Activated CD4-positive, alpha-beta T cell treated with anti-CD3 and anti-CD28 coated beads for 36 hours (primary cell): ENCODE results near the gene NTM. TPM values are rescaled to one million over a fixed set of nuclear protein-coding genes. Genes with fewer than 3 reads are reported as not detected.

Source experiments
- ATAC-seq: fragments of 200-7000 bp; cut with Tn5 transposase; one replicate; pipeline ENCODE4 v1.10.0; 2021; ENCODE audit warnings: mild to moderate bottlenecking, moderate library complexity
- CTCF ChIA-PET: fragments of 350-600 bp; sonication (Branson Sonifier 250); formaldehyde crosslinking; loops from one replicate; lab custom pipeline; 2021; ENCODE audit warnings: antibody characterized with exemption; lab: Charles Lee
- POLR2A ChIA-PET: fragments of 350-600 bp; sonication (Branson Sonifier 250); formaldehyde crosslinking; loops from one replicate; lab custom pipeline; 2021; ENCODE audit warnings: antibody characterized with exemption, inconsistent platforms; lab: Charles Lee
- DNase-seq: peaks from one replicate; pipeline ENCODE4 v3.0.0-alpha.2; 2020
- H3K27ac Mint-ChIP-seq: one replicate; pipeline ENCODE4 v1.8.0; 2021; ENCODE audit warnings: mixed read lengths
- H3K27me3 Mint-ChIP-seq: one replicate; pipeline ENCODE4 v1.8.0; 2021; ENCODE audit warnings: mixed read lengths
- H3K36me3 Mint-ChIP-seq: one replicate; pipeline ENCODE4 v1.8.0; 2021; ENCODE audit warnings: low read depth, mixed read lengths
- H3K4me1 Mint-ChIP-seq: one replicate; pipeline ENCODE4 v1.8.0; 2021; ENCODE audit warnings: mixed read lengths
- H3K4me3 Mint-ChIP-seq: one replicate; pipeline ENCODE4 v1.8.0; 2021; ENCODE audit warnings: mild to moderate bottlenecking, moderate library complexity, mixed read lengths
- H3K9me3 Mint-ChIP-seq: one replicate; pipeline ENCODE4 v1.8.0; 2021; ENCODE audit warnings: low read depth, mixed read lengths
- intact Hi-C, 2 experiments: fragments of 100-400 bp; cut with DNase I in 1 of 2; cut with micrococcal nuclease in 1 of 2; formaldehyde crosslinking; loops; one replicate each; pipeline versions ENCODE4 v1.14.2 to v1.15.1; 2022 to 2024; cut with DNase I, micrococcal nuclease
- total RNA-seq, 2 experiments: library from RNA; stranded (reverse); gene quantifications; one replicate each; pipeline ENCODE4 v1.2.3, GENCODE V29; 2021

The NTM gene
- total RNA-seq, 2 experiments from 2014 or later = not detected

DNA sequence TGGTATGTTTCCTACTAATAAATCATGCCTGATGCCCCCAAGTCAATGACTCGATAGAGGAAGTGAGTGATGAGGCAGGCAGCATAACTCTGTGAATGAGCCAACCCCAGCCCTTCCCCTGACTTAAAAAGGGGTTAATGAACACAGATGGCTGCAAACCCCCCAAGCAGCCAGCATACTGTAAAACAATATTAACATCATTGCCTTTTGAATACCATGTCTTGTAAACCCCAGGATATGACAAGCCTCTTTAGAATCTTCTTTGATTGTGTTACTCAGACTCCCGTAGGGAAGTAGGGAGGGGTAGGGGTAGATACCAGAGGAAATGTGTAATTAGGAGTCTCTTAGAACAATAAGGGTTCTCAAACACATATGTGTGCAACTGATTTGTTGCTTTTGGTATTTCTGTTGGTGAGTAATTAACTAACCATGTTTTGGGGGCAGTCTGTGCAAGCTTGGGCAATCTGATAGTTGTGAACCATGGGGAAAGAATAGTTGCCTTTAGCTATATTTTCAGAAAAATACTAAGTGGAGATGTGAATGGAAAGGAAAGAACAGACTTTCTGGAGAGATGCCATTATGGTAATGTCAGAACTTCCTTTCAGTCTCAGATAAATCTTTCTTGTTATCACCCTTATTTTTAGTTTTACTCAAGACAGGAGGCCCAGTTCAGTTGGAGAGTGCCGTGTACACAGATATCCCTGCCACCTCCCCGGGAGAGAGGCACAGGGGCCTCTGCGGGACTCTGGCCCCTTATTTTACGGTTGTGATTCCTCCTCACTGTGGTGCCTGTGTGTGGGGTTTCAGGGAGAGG is 701.8 kb downstream of the NTM start:
- CTCF ChIA-PET = interaction anchor here (0.7 to 0.9 kb wide), 2 partner anchors 10 to 403 kb away, joined by 3 read pairs; no protein-coding TSS in a partner anchor
- H3K36me3 Mint-ChIP-seq = no peaks in the 10 kb centered on the region
- POLR2A ChIA-PET = no interaction called here
- no peak overlapping the region for H3K4me3 Mint-ChIP-seq
- H3K9me3 Mint-ChIP-seq = peaks cover 13% of the 10 kb centered on the region
- H3K27me3 Mint-ChIP-seq = no peaks in the 10 kb centered on the region
- no peak for ATAC-seq
- DNase-seq = no peak
- intact Hi-C loops = no loop called here
- no peaks in the 10 kb centered on the region for H3K4me1 Mint-ChIP-seq
- H3K27ac Mint-ChIP-seq = no peak overlapping the region

DNA sequence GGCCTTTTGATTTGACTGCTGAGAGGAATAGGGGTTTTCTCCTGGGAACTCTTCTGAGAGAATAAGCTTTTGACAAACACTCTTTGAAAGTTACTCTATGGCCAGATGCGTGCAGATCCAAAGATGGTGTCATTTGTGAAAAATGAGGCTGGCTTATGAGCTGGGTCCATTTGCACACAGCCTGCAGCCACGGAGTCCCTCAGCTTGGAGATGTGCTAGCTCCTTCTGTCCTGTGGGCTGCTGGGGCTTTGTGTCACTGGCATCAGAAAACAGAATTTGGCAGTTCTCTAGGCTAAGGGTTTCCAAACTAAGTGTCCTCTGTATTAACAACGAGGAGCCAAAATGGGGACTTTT is 702.4 kb downstream of the NTM start:
- Mint-ChIP-seq H3K9me3 (peaks cover 13% of the 10 kb centered on the region), H3K27ac (no peak overlapping the region)
- intact Hi-C loops = no loop called here

DNA sequence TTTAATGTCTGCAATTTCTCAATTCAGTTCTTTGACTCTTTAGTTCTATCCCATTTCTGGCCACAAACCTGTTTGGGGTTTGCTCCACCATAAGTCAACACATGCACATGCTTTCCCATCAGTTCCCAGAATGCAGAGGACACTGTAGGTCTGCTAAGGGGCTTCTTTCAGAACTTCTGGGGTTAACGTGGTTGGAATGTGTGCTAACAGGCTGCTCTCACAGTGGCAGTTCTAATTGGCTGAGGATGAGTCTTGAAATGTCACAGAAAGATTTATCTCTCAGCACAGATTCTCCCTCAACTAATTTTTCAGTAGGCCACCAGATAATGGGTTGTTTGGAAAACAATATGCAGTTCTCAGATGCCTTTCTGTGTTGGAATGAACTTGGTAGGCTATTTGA is 703.4 kb downstream of the NTM start:
- POLR2A ChIA-PET = no interaction called here
- H3K36me3 Mint-ChIP-seq = no peaks in the 10 kb centered on the region
- no peak overlapping the region for H3K27ac Mint-ChIP-seq
- H3K27me3 Mint-ChIP-seq = no peaks in the 10 kb centered on the region
- peaks cover 12% of the 10 kb centered on the region for H3K9me3 Mint-ChIP-seq
- DNase-seq (no peak), ATAC-seq (no peak)
- no peaks in the 10 kb centered on the region for H3K4me1 Mint-ChIP-seq
- CTCF ChIA-PET = interaction anchor here (0.6 kb wide), 1 partner anchor 495 kb away, joined by 3 read pairs; no protein-coding TSS in a partner anchor
- no peak overlapping the region for H3K4me3 Mint-ChIP-seq
- intact Hi-C loops = no loop called here

More for the DNA sequence above, 702.4 kb downstream of the NTM start:
- ATAC-seq = no peak
- POLR2A ChIA-PET = no interaction called here
- H3K36me3 Mint-ChIP-seq = no peaks in the 10 kb centered on the region
- CTCF ChIA-PET = interaction anchor here (0.6 to 0.7 kb wide), 2 partner anchors 9 kb away, joined by 3 to 4 read pairs; no protein-coding TSS in a partner anchor
- no peaks in the 10 kb centered on the region for H3K27me3 Mint-ChIP-seq
- no peaks in the 10 kb centered on the region for H3K4me1 Mint-ChIP-seq
- no peak for DNase-seq
- no peak overlapping the region for H3K4me3 Mint-ChIP-seq

DNA sequence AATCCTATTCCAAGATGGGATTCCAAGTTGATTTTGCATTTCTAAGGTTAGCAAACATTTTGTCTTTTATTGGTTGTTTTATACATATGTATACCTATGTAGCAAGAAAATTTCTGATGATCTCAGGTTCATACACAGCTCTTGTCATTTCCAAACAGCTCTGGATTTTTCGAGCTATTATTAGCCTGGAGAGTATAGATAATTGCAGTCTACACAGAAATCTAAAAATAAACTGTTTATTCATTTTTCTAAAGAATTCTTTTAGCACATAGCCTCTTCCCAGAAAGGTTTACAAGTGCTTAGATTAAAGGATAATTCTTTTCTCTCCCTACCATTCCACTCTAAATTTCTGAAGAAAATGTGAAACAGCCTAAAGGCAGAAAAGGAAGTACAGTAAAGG is 705.0 kb downstream of the NTM start:
- DNase-seq (no peak), ATAC-seq (no peak)
- intact Hi-C loops = no loop called here
- Mint-ChIP-seq H3K4me1 (no peaks in the 10 kb centered on the region), H3K27ac (no peak overlapping the region), H3K9me3 (peaks cover 6% of the 10 kb centered on the region), H3K27me3 (no peaks in the 10 kb centered on the region), H3K4me3 (no peak overlapping the region), H3K36me3 (no peaks in the 10 kb centered on the region)
- ChIA-PET CTCF (no interaction called here), POLR2A (no interaction called here)

DNA sequence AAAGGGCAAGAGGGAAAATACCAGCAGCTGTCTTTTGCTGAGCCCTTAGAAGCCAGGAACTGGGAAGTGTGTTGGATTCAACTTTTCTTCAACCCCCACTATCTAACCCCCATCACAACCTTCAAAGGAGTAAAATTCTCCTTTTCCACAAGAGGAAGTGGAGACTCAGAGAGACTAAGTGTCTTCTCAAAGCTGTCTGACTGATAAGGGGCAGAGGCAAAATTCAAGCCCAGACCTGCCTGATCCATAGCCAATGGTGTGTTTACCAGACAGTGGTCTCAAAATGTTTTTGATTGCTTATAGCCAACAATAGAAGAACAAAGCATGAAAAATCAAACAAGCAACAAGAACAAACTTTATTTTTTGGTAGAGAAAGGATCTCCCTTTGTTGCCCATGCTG is 707.0 kb downstream of the NTM start:
- no peak for DNase-seq
- H3K4me3 Mint-ChIP-seq = no peak overlapping the region
- POLR2A ChIA-PET = no interaction called here

DNA sequence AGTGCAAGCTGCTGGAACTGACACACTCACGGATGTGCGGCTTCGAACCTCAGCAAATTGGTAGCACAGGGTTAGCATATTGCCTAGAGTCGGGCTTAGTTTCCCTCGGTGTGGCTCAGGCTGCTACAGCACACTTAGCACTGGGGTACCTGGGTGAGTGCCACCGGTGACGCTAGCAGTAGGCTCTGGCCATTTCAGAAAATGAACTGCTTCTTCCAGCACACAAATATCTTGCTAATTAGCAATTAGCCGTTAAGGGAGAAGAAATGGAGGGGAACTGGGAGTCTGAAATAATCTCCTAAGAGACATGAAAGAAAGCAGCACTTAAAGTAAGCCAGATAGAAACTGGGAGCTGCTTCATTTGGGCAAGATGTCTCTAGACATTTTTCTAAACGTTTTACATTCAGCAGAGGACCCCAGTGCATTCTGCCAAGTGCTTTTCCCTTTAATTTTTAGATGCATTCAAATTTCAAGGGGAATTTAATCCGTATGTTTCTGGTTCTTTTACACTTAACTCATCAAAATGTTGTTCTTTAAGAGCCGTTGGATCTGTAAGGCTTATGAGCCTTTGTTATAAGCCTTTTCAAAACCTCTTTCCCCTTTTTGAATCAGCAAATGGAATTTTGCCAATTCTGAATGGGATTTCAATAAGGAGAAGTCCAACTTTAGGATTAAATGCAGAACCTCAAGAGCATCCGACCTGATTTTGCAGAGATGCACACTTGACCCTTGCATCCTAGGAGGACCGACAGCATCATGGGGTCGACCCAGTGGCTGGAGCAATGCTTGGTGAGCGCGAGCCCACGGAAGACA is 708.1 kb downstream of the NTM start:
- ChIA-PET POLR2A (no interaction called here), CTCF (no interaction called here)
- H3K9me3 Mint-ChIP-seq = peaks cover 12% of the 10 kb centered on the region
- intact Hi-C loops = no loop called here
- ATAC-seq = no peak
- H3K4me3 Mint-ChIP-seq = no peak overlapping the region
- H3K27me3 Mint-ChIP-seq = no peaks in the 10 kb centered on the region
- no peak for DNase-seq
- no peak overlapping the region for H3K27ac Mint-ChIP-seq
- no peaks in the 10 kb centered on the region for H3K36me3 Mint-ChIP-seq
- no peaks in the 10 kb centered on the region for H3K4me1 Mint-ChIP-seq

More for the DNA sequence above, 707.0 kb downstream of the NTM start:
- Mint-ChIP-seq H3K27ac (no peak overlapping the region), H3K36me3 (no peaks in the 10 kb centered on the region), H3K9me3 (peaks cover 9% of the 10 kb centered on the region), H3K27me3 (no peaks in the 10 kb centered on the region), H3K4me1 (no peaks in the 10 kb centered on the region)
- CTCF ChIA-PET = no interaction called here
- no peak for ATAC-seq
- intact Hi-C loops = no loop called here

DNA sequence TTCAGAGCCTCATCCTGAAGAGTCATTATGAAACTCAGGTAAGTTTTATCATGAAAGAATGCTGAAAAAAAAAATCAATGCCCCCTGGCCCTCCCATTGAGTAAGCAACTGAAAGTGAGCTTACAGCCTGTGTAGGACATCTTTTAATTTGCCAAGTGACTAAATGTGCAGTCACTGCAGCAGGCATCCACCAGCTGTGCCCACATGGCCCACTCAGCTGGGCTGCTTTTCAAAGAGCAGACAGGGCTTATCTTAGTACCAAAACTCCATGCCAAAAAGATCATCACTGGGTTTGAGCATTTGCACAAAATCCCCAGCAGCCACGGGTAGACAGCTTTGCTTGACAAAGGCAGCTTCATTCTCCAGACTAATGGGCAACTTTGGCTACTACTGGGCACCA is 709.7 kb downstream of the NTM start:
- ATAC-seq = no peak
- peaks cover 13% of the 10 kb centered on the region for H3K9me3 Mint-ChIP-seq
- H3K27me3 Mint-ChIP-seq = no peaks in the 10 kb centered on the region
- CTCF ChIA-PET = no interaction called here
- intact Hi-C loops = no loop called here
- DNase-seq = no peak
- POLR2A ChIA-PET = no interaction called here
- H3K4me3 Mint-ChIP-seq = no peak overlapping the region
- no peaks in the 10 kb centered on the region for H3K4me1 Mint-ChIP-seq
- no peaks in the 10 kb centered on the region for H3K36me3 Mint-ChIP-seq
- no peak overlapping the region for H3K27ac Mint-ChIP-seq

DNA sequence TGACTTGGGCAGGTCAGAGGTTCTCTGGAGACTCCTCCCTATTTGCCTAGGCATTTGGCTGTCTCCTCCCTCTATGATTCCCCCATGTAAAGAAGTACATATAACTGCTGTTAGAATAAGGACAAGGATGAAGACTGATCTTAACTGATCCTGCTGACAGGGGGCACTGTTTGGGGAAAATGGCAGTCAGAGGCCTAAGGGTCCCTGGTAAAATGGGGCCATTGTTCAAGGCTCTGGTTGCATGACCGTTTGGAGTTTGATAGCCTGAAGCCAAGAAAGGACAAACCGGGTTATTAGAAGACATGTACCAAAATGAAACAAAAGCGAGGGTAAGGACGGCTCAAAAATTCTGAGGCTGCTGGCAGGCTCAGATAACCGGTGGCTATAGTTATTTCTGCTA is 712.2 kb downstream of the NTM start:
- CTCF ChIA-PET = no interaction called here
- no peak for DNase-seq
- Mint-ChIP-seq H3K27ac (no peak overlapping the region), H3K27me3 (no peaks in the 10 kb centered on the region), H3K9me3 (peaks cover 20% of the 10 kb centered on the region), H3K36me3 (no peaks in the 10 kb centered on the region), H3K4me1 (no peaks in the 10 kb centered on the region), H3K4me3 (no peak overlapping the region)
- intact Hi-C loops = no loop called here
- no peak for ATAC-seq
- POLR2A ChIA-PET = no interaction called here

DNA sequence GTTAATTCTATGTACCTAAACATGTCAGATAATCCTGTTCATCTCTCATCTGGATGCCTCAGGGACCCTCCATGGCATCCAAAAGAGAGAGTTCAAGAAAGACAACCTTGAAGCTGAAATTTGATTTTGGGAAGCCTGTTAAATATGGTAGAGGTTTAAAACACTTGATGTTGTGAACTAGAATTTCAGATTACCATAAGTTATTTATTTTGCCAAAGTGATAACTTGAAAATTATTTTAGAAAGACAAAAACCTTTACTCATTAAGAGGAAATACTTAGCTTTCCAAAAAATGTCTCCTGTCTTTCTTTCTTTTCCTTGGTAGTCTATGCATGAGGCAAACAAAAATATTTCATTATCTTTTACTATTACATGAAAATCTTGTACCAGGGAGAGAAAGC is 714.0 kb downstream of the NTM start:
- Mint-ChIP-seq H3K4me1 (no peaks in the 10 kb centered on the region), H3K27me3 (no peaks in the 10 kb centered on the region), H3K4me3 (no peak overlapping the region), H3K9me3 (peaks cover 21% of the 10 kb centered on the region), H3K36me3 (no peaks in the 10 kb centered on the region), H3K27ac (no peak overlapping the region)
- ATAC-seq (no peak), DNase-seq (no peak)
- POLR2A ChIA-PET = no interaction called here
- intact Hi-C loops = no loop called here
- CTCF ChIA-PET = no interaction called here

DNA sequence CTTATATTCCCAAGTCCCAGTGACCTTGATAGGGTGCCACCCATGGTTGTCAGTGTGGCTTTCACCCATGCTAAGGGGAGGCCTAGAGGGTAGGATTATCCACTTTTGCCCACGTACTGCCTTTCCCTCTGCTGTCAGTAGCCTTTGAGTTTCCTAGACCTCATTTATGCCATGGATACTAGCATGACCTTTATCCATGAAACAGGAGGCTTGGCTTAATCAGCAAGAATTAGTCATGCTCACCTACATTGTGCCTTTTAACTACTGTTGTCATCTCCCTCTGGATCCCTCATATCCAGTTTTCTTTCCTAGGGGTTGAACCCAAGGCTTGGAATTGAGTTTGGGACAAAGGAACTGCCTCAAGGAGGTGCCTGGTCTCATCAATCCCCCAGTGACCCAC is 716.7 kb downstream of the NTM start:
- POLR2A ChIA-PET = no interaction called here
- CTCF ChIA-PET = no interaction called here
- ATAC-seq = no peak
- intact Hi-C loops = no loop called here
- Mint-ChIP-seq H3K27ac (no peak overlapping the region), H3K4me1 (no peaks in the 10 kb centered on the region), H3K4me3 (no peak overlapping the region), H3K36me3 (no peaks in the 10 kb centered on the region), H3K9me3 (peaks cover 15% of the 10 kb centered on the region), H3K27me3 (no peaks in the 10 kb centered on the region)
- no peak for DNase-seq

DNA sequence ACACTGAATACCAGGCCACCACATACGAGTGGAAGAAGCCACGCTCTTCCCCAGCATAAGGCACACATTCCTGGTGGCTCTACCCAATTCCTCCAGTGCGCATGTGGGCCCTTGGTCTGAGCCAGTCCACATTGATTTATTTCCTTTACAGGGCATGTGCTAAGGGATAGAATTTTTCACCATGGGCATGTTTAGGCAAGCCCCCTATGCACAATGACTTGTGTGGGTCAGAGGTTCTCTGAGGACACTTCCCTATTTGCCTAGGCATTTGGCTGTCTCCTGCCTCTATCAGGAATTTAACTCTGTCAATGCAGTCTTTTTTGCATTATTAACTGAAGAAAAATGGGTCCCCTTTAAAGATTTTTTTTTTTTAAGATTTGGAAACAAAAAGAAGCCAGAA is 718.1 kb downstream of the NTM start:
- H3K4me1 Mint-ChIP-seq = no peaks in the 10 kb centered on the region
- no peaks in the 10 kb centered on the region for H3K36me3 Mint-ChIP-seq
- no peak for ATAC-seq
- POLR2A ChIA-PET = no interaction called here
- no peak overlapping the region for H3K27ac Mint-ChIP-seq
- H3K9me3 Mint-ChIP-seq = peaks cover 10% of the 10 kb centered on the region
- no peaks in the 10 kb centered on the region for H3K27me3 Mint-ChIP-seq
- H3K4me3 Mint-ChIP-seq = no peak overlapping the region
- intact Hi-C loops = no loop called here
- DNase-seq = no peak
- CTCF ChIA-PET = no interaction called here
